IMR-90 (cell line): Measurements from ENCODE around the gene TRPC4AP. TPM values are rescaled to one million over a fixed set of nuclear protein-coding genes. Genes with fewer than 3 reads are reported as not detected.
"Not testable (repeated sequence)": the region's sequence is repeated elsewhere in the genome, so short reads cannot be mapped to it uniquely, and the experiment has no call there.

ENCODE experiments used
- ATAC-seq: fragments of 200-7000 bp; cut with Tn5 transposase; 2 replicates; pipeline ENCODE4 v1.9.1; 2020; ENCODE audit warnings: low read depth, mild to moderate bottlenecking, moderate library complexity
- BruUV-seq: library from RNA; stranded (reverse); fragments of 400-500 nt; replicated peaks from 2 replicates; lab custom pipeline; 2021; lab: Mats Ljungman, UMichigan
- CTCF ChIA-PET: fragments of 300-600 bp; formaldehyde crosslinking; extraction: SDS; loops from one replicate; lab custom pipeline; 2021; ENCODE audit warnings: antibody characterized with exemption; lab: Yijun Ruan, JAX
- POLR2A ChIA-PET: fragments of 300-600 bp; sonication (Branson Sonifier 250); formaldehyde crosslinking; loops from one replicate; lab custom pipeline; 2022; ENCODE audit warnings: antibody characterized with exemption; ENCODE audit not compliant: unreplicated experiment; lab: Charles Lee
- DNase-seq: peaks from one replicate; pipeline ENCODE4 v3.0.0; 2013
- H2AFZ ChIP-seq: replicated peaks from 2 replicates; pipeline ENCODE3; 2013; ENCODE audit warnings: low read length, mild to moderate bottlenecking; ENCODE audit not compliant: poor library complexity
- H2AK5ac ChIP-seq: 2 replicates; pipeline ENCODE4 v1.6.1; 2013; ENCODE audit warnings: low read depth, low read length, inconsistent platforms
- H2AK9ac ChIP-seq: replicated peaks from 2 replicates; pipeline ENCODE3; 2013; ENCODE audit warnings: mild to moderate bottlenecking, low read depth, low read length, moderate library complexity; ENCODE audit not compliant: poor library complexity
- H2BK120ac ChIP-seq: 2 replicates; pipeline ENCODE4 v1.6.1; 2013; ENCODE audit warnings: low read depth, low read length, inconsistent platforms
- H2BK15ac ChIP-seq: 3 replicates; pipeline ENCODE4 v1.6.1; 2013; ENCODE audit warnings: low read depth, low read length, inconsistent platforms
- H2BK20ac ChIP-seq: 2 replicates; pipeline ENCODE4 v1.6.1; 2013; ENCODE audit warnings: low read depth, mild to moderate bottlenecking, inconsistent platforms, low read length, moderate library complexity
- H2BK5ac ChIP-seq: 2 replicates; pipeline ENCODE4 v1.6.1; 2013; ENCODE audit warnings: mild to moderate bottlenecking, low read depth, low read length, inconsistent platforms; ENCODE audit not compliant: poor library complexity, severe bottlenecking
- H3K14ac ChIP-seq: replicated peaks from 2 replicates; pipeline ENCODE4 v1.6.1; 2013; ENCODE audit warnings: low read depth, low read length, inconsistent platforms
- H3K18ac ChIP-seq: 2 replicates; pipeline ENCODE4 v1.6.1; 2013; ENCODE audit warnings: low read depth, low read length, control low read depth
- H3K23ac ChIP-seq: 2 replicates; pipeline ENCODE4 v1.6.1; 2013; ENCODE audit warnings: low read depth, low read length, inconsistent platforms
- H3K27ac ChIP-seq: 2 replicates; pipeline ENCODE4 v1.5.1; 2013; ENCODE audit warnings: mild to moderate bottlenecking, control low read depth, low read length; ENCODE audit not compliant: insufficient read depth
- H3K27me3 ChIP-seq: 2 replicates; pipeline ENCODE4 v1.6.1; 2013; ENCODE audit warnings: low read length; ENCODE audit not compliant: control insufficient read depth, insufficient read depth
- H3K36me3 ChIP-seq: 2 replicates; pipeline ENCODE4 v1.6.1; 2013; ENCODE audit warnings: low read length, mixed read lengths; ENCODE audit not compliant: control insufficient read depth, insufficient read depth
- H3K4ac ChIP-seq: 2 replicates; pipeline ENCODE4 v1.6.1; 2013; ENCODE audit warnings: low read depth, low read length, inconsistent platforms
- H3K4me1 ChIP-seq: 2 replicates; pipeline ENCODE4 v1.6.1; 2013; ENCODE audit warnings: low read length, mixed read lengths; ENCODE audit not compliant: control insufficient read depth, insufficient read depth
- H3K4me2 ChIP-seq: 2 replicates; pipeline ENCODE4 v1.6.1; 2013; ENCODE audit warnings: low read depth, mild to moderate bottlenecking, control low read depth, low read length, moderate library complexity
- H3K4me3 ChIP-seq: 2 replicates; pipeline ENCODE4 v1.5.1; 2013; ENCODE audit warnings: low read depth, mild to moderate bottlenecking, control low read depth, low read length, moderate library complexity; ENCODE audit not compliant: insufficient read depth
- H3K56ac ChIP-seq: 2 replicates; pipeline ENCODE4 v1.6.1; 2013; ENCODE audit warnings: low read length, inconsistent platforms; ENCODE audit not compliant: insufficient read depth; ENCODE audit errors: extremely low read depth
- H3K79me1 ChIP-seq, 2 experiments: 2 replicates each; pipeline ENCODE4 v1.6.1; 2013; ENCODE audit warnings: low read length in 2 of 2, inconsistent platforms in 1 of 2, low read depth in 1 of 2
- H3K9ac ChIP-seq: 2 replicates; pipeline ENCODE4 v1.6.1; 2013; ENCODE audit warnings: low read depth, low read length, control low read depth
- H3K9me1 ChIP-seq: 2 replicates; pipeline ENCODE4 v1.6.1; 2013; ENCODE audit warnings: low read length, inconsistent platforms; ENCODE audit not compliant: insufficient read depth
- H3K9me3 ChIP-seq: 2 replicates; pipeline ENCODE4 v1.6.1; 2013; ENCODE audit warnings: low read length; ENCODE audit not compliant: control insufficient read depth, insufficient read depth
- H4K20me1 ChIP-seq: 2 replicates; pipeline ENCODE4 v1.6.1; 2013; ENCODE audit warnings: low read length, inconsistent platforms; ENCODE audit not compliant: insufficient read depth
- H4K5ac ChIP-seq: 2 replicates; pipeline ENCODE4 v1.6.1; 2013; ENCODE audit warnings: mild to moderate bottlenecking, low read depth, low read length, control low read depth
- H4K8ac ChIP-seq, 2 experiments: 2 replicates each; pipeline ENCODE4 v1.6.1; 2013; ENCODE audit warnings: low read depth in 2 of 2, low read length in 2 of 2, control low read depth in 1 of 2, inconsistent platforms in 1 of 2
- H4K91ac ChIP-seq: 2 replicates; pipeline ENCODE4 v1.6.1; 2013; ENCODE audit warnings: low read depth, low read length, inconsistent platforms; ENCODE audit not compliant: insufficient read depth
- WGBS, 2 experiments: methylation state at CpG; one replicate each; pipeline versions ENCODE4 v1.1.5 to v1.1.7; 2013; ENCODE audit warnings: missing lambda C conversion rate in 2 of 2; ENCODE audit not compliant: insufficient read length in 1 of 2; ENCODE audit errors: extremely low coverage in 2 of 2; 5-methylcytosine and 5-hydroxymethylcytosine counted together
- dilution Hi-C: fragments of 300-500 bp; cut with HindIII; formaldehyde crosslinking; loops from one replicate; pipeline ENCODE4 v1.14.3; 2018; ENCODE audit warnings: low sequenced_read_pairs; ENCODE audit not compliant: unreplicated experiment
- in situ Hi-C: fragments of 300-500 bp; cut with MboI; formaldehyde crosslinking; loops from 3 replicates; pipeline ENCODE4 v1.14.3; 2019; ENCODE audit warnings: low sequenced_read_pairs, inconsistent platforms, mixed read lengths
- intact Hi-C: fragments of 100-400 bp; cut with micrococcal nuclease; formaldehyde crosslinking; loops from 2 replicates; pipeline ENCODE4 v1.10.0; 2022
- polyA plus RNA-seq, 3 experiments: library from polyadenylated mRNA; depleted of rRNA; stranded (reverse); fragments of >200 nt; gene quantifications; 2 replicates each; pipeline ENCODE4 v1.2.3, GENCODE V29; 2012; ENCODE audit warnings: low replicate concordance in 1 of 3
- total RNA-seq: library from RNA; depleted of rRNA; stranded (reverse); fragments of >200 nt; gene quantifications from 2 replicates; pipeline ENCODE4 v1.2.3, GENCODE V29; 2012

TRPC4AP gene
- total and polyA plus RNA-seq, 2 of the 4 experiments (the other 2 are of a cell fraction), result 41.0 to 81.0 TPM

GRCh38 chr20:35071436-35072153 is 21.0 kb downstream of the TRPC4AP start:
- H2AFZ ChIP-seq, H3K9ac ChIP-seq, POLR2A ChIA-PET, H3K4me3 ChIP-seq, dilution Hi-C loops, H2BK15ac ChIP-seq, H4K8ac ChIP-seq, CTCF ChIA-PET, H3K4me2 ChIP-seq, H2BK5ac ChIP-seq, intact Hi-C loops, H3K9me1 ChIP-seq, H3K56ac ChIP-seq, H4K91ac ChIP-seq, H3K27me3 ChIP-seq, H3K9me3 ChIP-seq, DNase-seq, ATAC-seq, H4K5ac ChIP-seq, H3K23ac ChIP-seq, H3K4ac ChIP-seq, H2AK5ac ChIP-seq, H3K4me1 ChIP-seq, H3K14ac ChIP-seq, H3K18ac ChIP-seq, H2BK120ac ChIP-seq, in situ Hi-C loops, H2BK20ac ChIP-seq, BruUV-seq, H3K27ac ChIP-seq, H2AK9ac ChIP-seq: not testable (repeated sequence)
- H4K20me1 ChIP-seq, result peaks cover 25% of the 10 kb centered on the region
- peaks cover 0 to 26% of the 10 kb centered on the region in 2 experiments; a peak in 2 of 4 replicates for H3K79me1 ChIP-seq
- 100% methylated on average over 2 of the region's 8 CpGs; no CpG with 5 or more reads in 1 of the 2 experiments for WGBS, 2 experiments
- peaks cover 13% of the 10 kb centered on the region for H3K36me3 ChIP-seq
